NCI-H146 (cell line): Measurements from ENCODE around the gene KLK4.

Experiments used
- DNase-seq: peaks from one replicate; lab custom pipeline; 2025; lab: John Stamatoyannopoulos, UW

The KLK4 gene

GRCh38 chr19:50878851-50879250, 32.3 kb downstream of the KLK4 start:
- no peak for DNase-seq

- DNase-seq: peak; percentile 94
Observed at GRCh38 chr19:50877338-50877737, 33.9 kb downstream of the KLK4 start.

GRCh38 chr19:50876456-50876855, 34.7 kb downstream of the KLK4 start:
- DNase-seq: no peak

- no peak for DNase-seq
Observed at GRCh38 chr19:50875795-50876422, 35.3 kb downstream of the KLK4 start.

GRCh38 chr19:50874211-50874610, 37.0 kb downstream of the KLK4 start:
- no peak for DNase-seq

GRCh38 chr19:50873056-50873455, 38.1 kb downstream of the KLK4 start, which contains the start of gene KLK2:
TSS of gene KLK2 (plus strand) at chr19:50873439. CDS start at chr19:50873474, 35 bp downstream.
- DNase-seq: no peak

- DNase-seq: peak; percentile 88
Observed at GRCh38 chr19:50870417-50871089, 40.6 kb downstream of the KLK4 start.

- no peak for DNase-seq
Observed at GRCh38 chr19:50869479-50869878, 41.7 kb downstream of the KLK4 start.

- no peak for DNase-seq
Observed at GRCh38 chr19:50861496-50862286, 49.5 kb downstream of the KLK4 start.

GRCh38 chr19:50861010-50861409, 50.2 kb downstream of the KLK4 start:
- DNase-seq: no peak

- DNase-seq: no peak
Observed at GRCh38 chr19:50859849-50860248, 51.3 kb downstream of the KLK4 start.

- DNase-seq: peak; percentile 98
Observed at GRCh38 chr19:50858886-50859285, 52.3 kb downstream of the KLK4 start.

GRCh38 chr19:50857366-50857765, 53.8 kb downstream of the KLK4 start:
- DNase-seq: no peak
